AG04450 (cell line): ENCODE measurements around the gene ZNF592. TPM values are rescaled to one million over a fixed set of nuclear protein-coding genes. Genes with fewer than 3 reads are reported as not detected.

Source experiments
- CTCF ChIA-PET: fragments of 300-600, 350-600 bp; formaldehyde crosslinking; extraction: SDS; loops from one replicate; lab custom pipeline; 2022; ENCODE audit warnings: antibody characterized with exemption, inconsistent platforms; lab: Charles Lee
- POLR2A ChIA-PET: fragments of 350-600 bp; formaldehyde crosslinking; extraction: SDS; loops from one replicate; lab custom pipeline; 2021; ENCODE audit warnings: antibody characterized with exemption, inconsistent platforms; lab: Yijun Ruan, JAX
- DNase-seq: peaks from one replicate; pipeline ENCODE4 v3.0.0-alpha.2; 2011; ENCODE audit warnings: low read depth, low spot score
- H3K27ac ChIP-seq: one replicate; pipeline ENCODE4 v1.5.1; 2012; ENCODE audit warnings: low read depth, low read length, control low read depth
- H3K27me3 ChIP-seq: one replicate; pipeline ENCODE4 v1.6.0; 2012; ENCODE audit warnings: low read length; ENCODE audit not compliant: control insufficient read depth, insufficient read depth
- H3K4me3 ChIP-seq: 2 replicates; pipeline ENCODE4 v1.5.1; 2011; ENCODE audit warnings: mild to moderate bottlenecking, low read depth, low read length, control low read depth
- H3K9me3 ChIP-seq: 2 replicates; pipeline ENCODE4 v1.5.1; 2012; ENCODE audit warnings: low read length; ENCODE audit not compliant: control insufficient read depth, insufficient read depth
- polyA plus RNA-seq: library from polyadenylated mRNA; depleted of rRNA; stranded (reverse); fragments of >200 nt; gene quantifications from 2 replicates; pipeline ENCODE4 v1.2.3, GENCODE V29; 2011
- TF ChIP-seq, protein P1 (sequence below): IDR thresholded peaks from 2 replicates; pipeline ENCODE4 v1.5.1; 2011; ENCODE audit warnings: low read depth, low read length, control low read depth, inconsistent platforms

ZNF592 gene
- polyA plus RNA-seq, 1 experiment: 6.2 TPM

DNA sequence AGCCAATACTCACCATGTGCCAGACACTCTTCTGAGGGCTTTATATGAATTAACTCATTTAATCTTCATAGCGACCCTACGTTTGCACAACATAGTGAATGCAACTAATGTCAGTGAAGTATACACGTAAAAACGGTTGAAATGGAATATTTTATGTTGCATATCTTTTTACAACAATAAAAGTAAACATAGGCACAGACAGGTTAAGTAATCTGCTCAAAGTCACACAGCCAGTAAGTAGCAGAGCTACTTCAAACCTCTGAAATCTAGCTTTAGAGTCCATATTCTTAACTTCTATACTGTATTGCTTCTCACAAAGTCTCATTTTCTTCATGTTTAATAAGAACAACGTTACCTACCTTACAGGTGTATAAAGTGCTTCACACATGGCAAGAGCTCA, 34.0 kb upstream of the ZNF592 start:
- ChIA-PET POLR2A (no interaction called here), CTCF (no interaction called here)

DNA sequence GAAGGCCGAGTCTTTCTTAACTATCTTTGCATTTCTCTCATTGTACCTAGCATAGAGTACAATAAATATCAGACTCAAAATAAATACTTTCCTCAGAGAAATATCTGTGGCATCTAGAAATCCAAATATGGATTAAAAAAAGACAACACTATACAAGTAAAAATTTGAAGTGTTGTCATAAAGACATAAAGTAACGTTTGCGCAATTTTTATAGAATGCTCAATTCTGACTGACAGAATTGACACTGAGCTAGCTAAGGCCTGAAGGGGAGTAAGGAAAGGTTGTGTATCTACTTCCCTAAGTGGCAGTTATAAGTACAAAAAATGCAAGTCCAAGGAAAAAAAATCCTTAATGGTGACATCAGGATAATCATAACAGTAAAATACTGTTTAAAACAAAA, 33.6 kb upstream of the ZNF592 start:
- ChIA-PET POLR2A (interaction anchor here (2.0 kb wide), 1 partner anchor 12 kb away, joined by 8 read pairs; no protein-coding TSS in a partner anchor), CTCF (interaction anchor here (0.9 kb wide), 1 partner anchor 17 kb away, joined by 3 read pairs; no protein-coding TSS in a partner anchor)
- Histone ChIP-seq H3K4me3 (peak overlapping the region; percentile 94), H3K27me3 (no peaks in the 10 kb centered on the region), H3K27ac (no peak overlapping the region), H3K9me3 (no peaks in the 10 kb centered on the region; the same call in 1 of the 2 replicates)
- no peak for DNase-seq
- TF ChIP-seq, protein P1, sequence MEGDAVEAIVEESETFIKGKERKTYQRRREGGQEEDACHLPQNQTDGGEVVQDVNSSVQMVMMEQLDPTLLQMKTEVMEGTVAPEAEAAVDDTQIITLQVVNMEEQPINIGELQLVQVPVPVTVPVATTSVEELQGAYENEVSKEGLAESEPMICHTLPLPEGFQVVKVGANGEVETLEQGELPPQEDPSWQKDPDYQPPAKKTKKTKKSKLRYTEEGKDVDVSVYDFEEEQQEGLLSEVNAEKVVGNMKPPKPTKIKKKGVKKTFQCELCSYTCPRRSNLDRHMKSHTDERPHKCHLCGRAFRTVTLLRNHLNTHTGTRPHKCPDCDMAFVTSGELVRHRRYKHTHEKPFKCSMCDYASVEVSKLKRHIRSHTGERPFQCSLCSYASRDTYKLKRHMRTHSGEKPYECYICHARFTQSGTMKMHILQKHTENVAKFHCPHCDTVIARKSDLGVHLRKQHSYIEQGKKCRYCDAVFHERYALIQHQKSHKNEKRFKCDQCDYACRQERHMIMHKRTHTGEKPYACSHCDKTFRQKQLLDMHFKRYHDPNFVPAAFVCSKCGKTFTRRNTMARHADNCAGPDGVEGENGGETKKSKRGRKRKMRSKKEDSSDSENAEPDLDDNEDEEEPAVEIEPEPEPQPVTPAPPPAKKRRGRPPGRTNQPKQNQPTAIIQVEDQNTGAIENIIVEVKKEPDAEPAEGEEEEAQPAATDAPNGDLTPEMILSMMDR: no peak

More for the DNA sequence above, 34.0 kb upstream of the ZNF592 start:
- H3K27me3 ChIP-seq: no peaks in the 10 kb centered on the region
- no peak for DNase-seq
- TF ChIP-seq, protein P1: no peak
- H3K27ac ChIP-seq: no peak overlapping the region
- peak overlapping the region; percentile 94 for H3K4me3 ChIP-seq
- no peaks in the 10 kb centered on the region; the same call in 1 of the 2 replicates for H3K9me3 ChIP-seq

- Histone ChIP-seq H3K9me3 (no peaks in the 10 kb centered on the region; the same call in 1 of the 2 replicates), H3K27me3 (no peaks in the 10 kb centered on the region), H3K27ac (peak overlapping the region; percentile 75), H3K4me3 (peak overlapping the region; percentile 94)
- POLR2A ChIA-PET: interaction anchor here (0.8 to 2.0 kb wide), 6 partner anchors 11 to 265 kb away, joined by 3 to 8 read pairs (median 3); no protein-coding TSS in a partner anchor
- CTCF ChIA-PET: interaction anchor here (0.6 to 1.1 kb wide), 4 partner anchors 9 to 213 kb away, joined by 3 read pairs; no protein-coding TSS in a partner anchor
- TF ChIP-seq, protein P1: no peak
- no peak for DNase-seq
These were observed 32.9 kb upstream of the ZNF592 start for GRCh38 chr15:84715441-84716035.

- TF ChIP-seq, protein P1: no peak
- DNase-seq: peak; percentile 77
- Histone ChIP-seq H3K27ac (peak within 1 kb of the TSS; percentile 75), H3K4me3 (peak within 1 kb of the TSS; percentile 94), H3K9me3 (no peaks in the 10 kb centered on the region; the same call in 1 of the 2 replicates), H3K27me3 (no peaks in the 10 kb centered on the region)
- CTCF ChIA-PET: interaction anchor here (0.5 to 1.1 kb wide), 6 partner anchors 9 to 215 kb away, joined by 3 to 6 read pairs (median 3); no protein-coding TSS in a partner anchor
- POLR2A ChIA-PET: interaction anchor here (0.6 to 2.0 kb wide), 12 partner anchors 12 to 264 kb away, joined by 3 to 10 read pairs (median 4); partner anchors contain the start of genes NMB and WDR73
These were observed 32.2 kb upstream of the ZNF592 start, which contains the start of gene SEC11A for GRCh38 chr15:84716036-84716732. Gene SEC11A, minus strand, starts transcription at chr15:84716139. Its CDS starts 64 bp downstream, at chr15:84716075.
